ENCODE results near the gene RGPD6.
"Not testable (repeated sequence)": the region's sequence is repeated elsewhere in the genome, so short reads cannot be mapped to it uniquely, and the experiment has no call there.

Gene RGPD6

GRCh38 chr2:110488991-110489390 lies 88.0 kb downstream of the RGPD6 start:
- CTCF ChIA-PET; DNase-seq (ENCODE audit: extremely low spot score); POLR2A ChIA-PET: not testable (repeated sequence)

GRCh38 chr2:110482697-110483096 lies 94.3 kb downstream of the RGPD6 start:
- POLR2A ChIA-PET; CTCF ChIA-PET; DNase-seq (ENCODE audit: extremely low spot score): not testable (repeated sequence)

GRCh38 chr2:110481200-110481599 lies 95.8 kb downstream of the RGPD6 start:
- CTCF ChIA-PET; POLR2A ChIA-PET; DNase-seq (ENCODE audit: extremely low spot score): not testable (repeated sequence)

- CTCF ChIA-PET; POLR2A ChIA-PET; DNase-seq (ENCODE audit: extremely low spot score): not testable (repeated sequence)
These were observed 96.9 kb downstream of the RGPD6 start for GRCh38 chr2:110480084-110480483.

GRCh38 chr2:110477370-110477769 lies 99.7 kb downstream of the RGPD6 start:
- CTCF ChIA-PET; DNase-seq (ENCODE audit: extremely low spot score); POLR2A ChIA-PET: not testable (repeated sequence)

- CTCF ChIA-PET; DNase-seq (ENCODE audit: extremely low spot score); POLR2A ChIA-PET: not testable (repeated sequence)
These were observed 100.1 kb downstream of the RGPD6 start for GRCh38 chr2:110476952-110477351.

GRCh38 chr2:110475627-110476359 lies 101.2 kb downstream of the RGPD6 start:
- DNase-seq (ENCODE audit: extremely low spot score); POLR2A ChIA-PET; CTCF ChIA-PET: not testable (repeated sequence)

GRCh38 chr2:110474898-110475297 lies 102.1 kb downstream of the RGPD6 start:
- DNase-seq (ENCODE audit: extremely low spot score); CTCF ChIA-PET; POLR2A ChIA-PET: not testable (repeated sequence)

- CTCF ChIA-PET; DNase-seq (ENCODE audit: extremely low spot score); POLR2A ChIA-PET: not testable (repeated sequence)
These were observed 104.0 kb downstream of the RGPD6 start for GRCh38 chr2:110473059-110473358.

GRCh38 chr2:110472171-110473058 lies 104.6 kb downstream of the RGPD6 start, which contains the start of gene LIMS4:
Gene LIMS4, minus strand, starts transcription at chr2:110472816. Its CDS starts 38 bp downstream, at chr2:110472778.
- DNase-seq (ENCODE audit: extremely low spot score); POLR2A ChIA-PET; CTCF ChIA-PET: not testable (repeated sequence)

- DNase-seq (ENCODE audit: extremely low spot score); CTCF ChIA-PET; POLR2A ChIA-PET: not testable (repeated sequence)
These were observed 108.1 kb downstream of the RGPD6 start for GRCh38 chr2:110468921-110469320.

GRCh38 chr2:110465312-110465711 lies 111.7 kb downstream of the RGPD6 start:
- CTCF ChIA-PET; POLR2A ChIA-PET; DNase-seq (ENCODE audit: extremely low spot score): not testable (repeated sequence)

All from HEK293T (cell line).